Neural cell (in vitro differentiated cells): Measurements from ENCODE around the gene GCNA. TPM values are rescaled to one million over a fixed set of nuclear protein-coding genes. Genes with fewer than 3 reads are reported as not detected.
"Not testable (repeated sequence)": the region's sequence is repeated elsewhere in the genome, so short reads cannot be mapped to it uniquely, and the experiment has no call there.

Source experiments
- H2AFZ ChIP-seq: fragments of 200-600, 300-800 bp; sonication (generic), shearing (Covaris generic); 2 replicates; pipeline ENCODE4 v1.6.0; 2014; ENCODE audit warnings: low read depth, mild to moderate bottlenecking, antibody characterized with exemption, low read length, moderate library complexity
- H3F3A ChIP-seq: fragments of 200-600 bp; shearing (Covaris generic); 2 replicates; pipeline ENCODE4 v1.6.1; 2016; ENCODE audit warnings: mild to moderate bottlenecking, moderate library complexity, mixed read lengths, antibody characterized with exemption, low read length; ENCODE audit not compliant: insufficient read depth, poor library complexity, severe bottlenecking
- H3K27ac ChIP-seq: fragments of 200-600, 300-800 bp; sonication (generic), shearing (Covaris generic); 2 replicates; pipeline ENCODE4 v1.5.1; 2014; ENCODE audit warnings: mild to moderate bottlenecking, low read length, moderate library complexity
- H3K27me3 ChIP-seq: fragments of 300-800, 200-600 bp; sonication (generic), shearing (Covaris generic); 2 replicates; pipeline ENCODE4 v1.6.0; 2014; ENCODE audit warnings: mild to moderate bottlenecking, low read depth, low read length, moderate library complexity; ENCODE audit not compliant: insufficient read depth
- H3K36me3 ChIP-seq: fragments of 300-800, 200-600 bp; sonication (generic), shearing (Covaris generic); 2 replicates; pipeline ENCODE4 v1.5.1; 2014; ENCODE audit warnings: mild to moderate bottlenecking, antibody characterized with exemption, low read length, moderate library complexity; ENCODE audit not compliant: insufficient read depth
- H3K4me2 ChIP-seq: fragments of 300-800, 200-600 bp; sonication (generic), shearing (Covaris generic); 2 replicates; pipeline ENCODE4 v1.6.0; 2014; ENCODE audit warnings: mild to moderate bottlenecking, low read length
- H3K4me3 ChIP-seq: fragments of 300-800, 200-600 bp; sonication (generic), shearing (Covaris generic); 2 replicates; pipeline ENCODE4 v1.5.1; 2014; ENCODE audit warnings: mild to moderate bottlenecking, low read length, moderate library complexity
- H3K79me2 ChIP-seq: fragments of 200-600 bp; shearing (Covaris generic); replicated peaks from 2 replicates; pipeline ENCODE4 v1.6.0; 2014; ENCODE audit warnings: mild to moderate bottlenecking, low read length, moderate library complexity; ENCODE audit not compliant: insufficient read depth
- H3K9ac ChIP-seq: fragments of 300-800, 200-600 bp; sonication (generic), shearing (Covaris generic); 2 replicates; pipeline ENCODE4 v1.6.1; 2016; ENCODE audit warnings: mild to moderate bottlenecking, low read length, mixed read lengths
- H3K9me2 ChIP-seq: fragments of 200-600 bp; shearing (Covaris generic); 2 replicates; pipeline ENCODE4 v1.6.1; 2016; ENCODE audit warnings: mild to moderate bottlenecking, low read length, mixed read lengths; ENCODE audit not compliant: insufficient read depth
- H3K9me3 ChIP-seq: fragments of 200-600, 300-800 bp; sonication (generic), shearing (Covaris generic); 2 replicates; pipeline ENCODE4 v1.6.1; 2016; ENCODE audit warnings: mild to moderate bottlenecking, mixed run types, low read length, moderate library complexity, mixed read lengths
- H4K20me1 ChIP-seq: fragments of 200-600 bp; shearing (Covaris generic); 2 replicates; pipeline ENCODE4 v1.6.1; 2016; ENCODE audit warnings: mild to moderate bottlenecking, mixed run types; ENCODE audit not compliant: insufficient read depth
- CTCF ChIP-seq: fragments of 450-650 bp; IDR thresholded peaks from 2 replicates; pipeline ENCODE4 v1.5.1; 2014; ENCODE audit warnings: antibody characterized with exemption, mild to moderate bottlenecking, moderate library complexity; ENCODE audit not compliant: poor library complexity, severe bottlenecking
- EP300 ChIP-seq: fragments of 450-650 bp; conservative IDR thresholded peaks from 2 replicates; pipeline ENCODE4 v1.6.1; 2014; ENCODE audit warnings: antibody characterized with exemption, mild to moderate bottlenecking, moderate library complexity; ENCODE audit not compliant: poor library complexity, severe bottlenecking
- EZH2 ChIP-seq: fragments of 200-600, 300-800 bp; shearing (Covaris generic), sonication (generic); IDR thresholded peaks from 2 replicates; pipeline ENCODE4 v1.6.1; 2014; ENCODE audit warnings: antibody characterized with exemption, low read length, borderline replicate concordance, mild to moderate bottlenecking; ENCODE audit not compliant: insufficient read depth, poor library complexity, severe bottlenecking
- MXI1 ChIP-seq: fragments of 450-650 bp; conservative IDR thresholded peaks from 2 replicates; pipeline ENCODE4 v1.6.1; 2014; ENCODE audit warnings: antibody characterized with exemption, mild to moderate bottlenecking; ENCODE audit not compliant: poor library complexity, severe bottlenecking
- POLR2AphosphoS5 ChIP-seq: IDR thresholded peaks from 2 replicates; pipeline ENCODE4 v1.6.1; 2012
- RAD21 ChIP-seq: fragments of 450-650 bp; conservative IDR thresholded peaks from 2 replicates; pipeline ENCODE4 v1.6.1; 2014; ENCODE audit warnings: antibody characterized with exemption, mild to moderate bottlenecking, moderate library complexity
- REST ChIP-seq: IDR thresholded peaks from 2 replicates; pipeline ENCODE4 v1.6.1; 2012; ENCODE audit warnings: borderline replicate concordance
- SMC3 ChIP-seq: fragments of 450-650 bp; conservative IDR thresholded peaks from 2 replicates; pipeline ENCODE4 v1.6.1; 2014; ENCODE audit warnings: antibody characterized with exemption, mild to moderate bottlenecking, moderate library complexity; ENCODE audit not compliant: poor library complexity
- TAF1 ChIP-seq: IDR thresholded peaks from 2 replicates; pipeline ENCODE4 v1.6.1; 2012; ENCODE audit warnings: low read depth
- polyA plus RNA-seq: library from polyadenylated mRNA; depleted of rRNA; stranded (reverse); fragments of >200 nt; gene quantifications from 2 replicates; pipeline ENCODE4 v1.2.3, GENCODE V29; 2014

Gene GCNA
- polyA plus RNA-seq, 1 donor from 2014 or later = 11.0 TPM

DNA sequence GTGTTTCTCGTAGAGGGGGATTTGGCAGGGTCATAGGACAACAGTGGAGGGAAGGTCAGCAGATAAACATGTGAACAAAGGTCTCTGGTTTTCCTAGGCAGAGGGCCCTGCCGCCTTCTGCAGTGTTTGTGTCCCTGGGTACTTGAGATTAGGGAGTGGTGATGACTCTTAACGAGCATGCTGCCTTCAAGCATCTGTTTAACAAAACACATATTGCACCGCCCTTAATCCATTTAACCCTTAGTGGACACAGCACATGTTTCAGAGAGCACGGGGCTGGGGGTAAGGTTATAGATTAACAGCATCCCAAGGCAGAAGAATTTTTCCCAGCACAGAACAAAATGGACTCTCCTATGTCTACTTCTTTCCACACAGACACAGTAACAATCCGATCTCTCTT is 66.2 kb downstream of the GCNA start:
- not testable (repeated sequence) for H3K27ac ChIP-seq, H3K9me2 ChIP-seq, H3K27me3 ChIP-seq, H3K4me3 ChIP-seq, H3K79me2 ChIP-seq, H2AFZ ChIP-seq, H4K20me1 ChIP-seq, H3F3A ChIP-seq, H3K36me3 ChIP-seq, H3K4me2 ChIP-seq, H3K9me3 ChIP-seq, H3K9ac ChIP-seq

DNA sequence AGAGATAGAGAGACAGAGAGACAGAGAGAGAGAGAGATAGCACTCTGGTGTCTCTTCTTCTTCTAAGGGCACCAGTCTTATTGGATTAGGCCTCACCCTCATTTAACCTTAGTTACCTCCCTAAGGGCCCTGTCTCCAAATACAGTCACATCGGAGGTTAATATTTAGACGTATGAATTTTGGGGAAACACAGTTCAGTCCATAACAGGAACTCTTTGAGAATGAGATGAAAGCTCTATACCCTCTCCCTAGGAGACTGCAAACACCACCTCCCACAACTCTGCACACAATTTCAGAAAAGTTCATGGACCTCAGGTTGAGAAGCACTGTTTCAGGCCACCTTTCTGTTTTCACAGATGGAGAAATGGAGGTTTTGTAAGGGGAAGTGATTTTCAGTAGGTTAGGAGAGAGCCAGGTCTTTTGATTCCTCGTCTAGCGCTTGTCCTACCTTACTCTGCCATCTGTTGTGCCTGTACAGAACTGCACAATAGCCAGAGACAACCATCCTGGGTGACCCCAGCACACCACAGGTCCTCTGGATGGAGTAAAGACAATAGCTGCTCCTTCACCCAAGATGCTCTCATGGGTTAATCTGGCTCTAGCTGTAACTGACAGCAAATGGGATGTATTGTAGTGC is 72.2 kb downstream of the GCNA start:
- H3K9me3 ChIP-seq = no peaks in the 10 kb centered on the region
- H4K20me1 ChIP-seq = no peaks in the 10 kb centered on the region
- H3K9me2 ChIP-seq = no peaks in the 10 kb centered on the region
- TF ChIP-seq CTCF = no peak
- TF ChIP-seq REST = no peak
- TF ChIP-seq MXI1 = no peak
- TF ChIP-seq TAF1 = no peak
- TF ChIP-seq POLR2AphosphoS5 = no peak
- no peak for TF ChIP-seq EZH2
- no peak for TF ChIP-seq SMC3
- no peak for TF ChIP-seq RAD21
- TF ChIP-seq EP300 = no peak
- H3K4me3 ChIP-seq = no peak overlapping the region
- no peaks in the 10 kb centered on the region for H3F3A ChIP-seq
- no peaks in the 10 kb centered on the region for H3K27me3 ChIP-seq
- H2AFZ ChIP-seq = no peak overlapping the region
- no peaks in the 10 kb centered on the region for H3K36me3 ChIP-seq
- no peak overlapping the region for H3K4me2 ChIP-seq
- no peaks in the 10 kb centered on the region for H3K79me2 ChIP-seq
- no peak overlapping the region for H3K27ac ChIP-seq
- no peak overlapping the region for H3K9ac ChIP-seq

DNA sequence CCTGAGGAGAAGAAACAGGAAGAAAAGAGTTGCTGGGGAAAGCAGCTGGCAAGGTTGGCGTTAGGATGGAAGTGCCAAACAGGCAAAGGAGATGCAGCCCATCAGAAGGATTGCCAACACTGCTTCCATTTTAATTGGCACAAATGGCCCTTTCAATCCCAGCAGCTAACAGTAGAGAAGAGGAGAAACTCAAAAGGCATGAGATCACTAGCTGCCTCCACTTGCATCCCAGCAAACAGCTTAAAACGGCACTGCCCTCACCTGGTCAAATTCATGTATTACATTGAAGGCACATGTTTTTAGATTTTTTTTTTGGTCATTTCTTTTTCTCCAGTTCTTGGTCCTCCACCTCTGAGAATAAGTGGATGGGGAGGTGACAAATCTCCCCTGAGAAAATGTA is 74.2 kb downstream of the GCNA start:
- no peaks in the 10 kb centered on the region for H3K9me3 ChIP-seq
- no peaks in the 10 kb centered on the region for H3K79me2 ChIP-seq
- TF ChIP-seq EP300 (no peak), EZH2 (no peak), REST (no peak), SMC3 (peak; percentile 22), CTCF (peak; percentile 54), RAD21 (peak; percentile 41), MXI1 (no peak), POLR2AphosphoS5 (no peak), TAF1 (no peak)
- no peak overlapping the region for H2AFZ ChIP-seq
- no peaks in the 10 kb centered on the region for H3F3A ChIP-seq
- H4K20me1 ChIP-seq = no peaks in the 10 kb centered on the region
- H3K9me2 ChIP-seq = no peaks in the 10 kb centered on the region
- no peak overlapping the region for H3K4me3 ChIP-seq
- H3K36me3 ChIP-seq = no peaks in the 10 kb centered on the region
- H3K4me2 ChIP-seq = no peak overlapping the region
- no peak overlapping the region for H3K27ac ChIP-seq
- no peaks in the 10 kb centered on the region for H3K27me3 ChIP-seq
- no peak overlapping the region for H3K9ac ChIP-seq
